Neural progenitor cell (in vitro differentiated cells): ENCODE results near the gene ASTN1.

Experiments used
- EZH2 ChIP-seq: fragments of 200-600 bp; sonication (generic); IDR thresholded peaks from 2 replicates; pipeline ENCODE4 v1.6.1; 2017; ENCODE audit warnings: antibody characterized with exemption, mild to moderate bottlenecking, moderate library complexity
- TF ChIP-seq, protein P1 (sequence below): fragments of 200-600 bp; sonication (generic); IDR thresholded peaks from 2 replicates; pipeline ENCODE4 v1.5.1; 2017; ENCODE audit warnings: antibody characterized with exemption, mild to moderate bottlenecking

DNA sequence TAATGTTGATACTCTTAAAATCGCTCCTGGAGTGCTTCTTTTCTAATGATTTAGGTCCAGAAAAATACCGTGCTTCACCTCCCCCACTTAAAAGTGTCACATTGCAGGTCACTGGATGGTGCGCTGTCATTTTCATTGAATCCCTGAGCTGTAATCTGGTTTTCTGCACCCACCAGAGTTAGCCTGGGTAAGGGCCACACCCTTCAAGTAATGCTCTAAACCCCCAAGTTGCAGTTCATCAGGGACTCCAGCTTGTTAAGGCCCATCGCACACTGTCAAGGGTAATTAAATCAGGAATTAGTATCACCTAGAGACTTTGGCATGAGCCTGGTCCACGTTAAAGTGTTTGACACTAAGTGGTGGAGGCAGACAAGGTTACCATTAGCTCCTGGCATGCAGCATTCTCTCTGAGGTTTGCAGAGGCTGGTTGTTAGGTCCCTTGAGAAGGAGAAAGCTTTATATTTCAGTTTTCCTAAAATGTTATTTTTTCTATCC lies 34.0 kb downstream of the ASTN1 start:
- TF ChIP-seq, protein P1, sequence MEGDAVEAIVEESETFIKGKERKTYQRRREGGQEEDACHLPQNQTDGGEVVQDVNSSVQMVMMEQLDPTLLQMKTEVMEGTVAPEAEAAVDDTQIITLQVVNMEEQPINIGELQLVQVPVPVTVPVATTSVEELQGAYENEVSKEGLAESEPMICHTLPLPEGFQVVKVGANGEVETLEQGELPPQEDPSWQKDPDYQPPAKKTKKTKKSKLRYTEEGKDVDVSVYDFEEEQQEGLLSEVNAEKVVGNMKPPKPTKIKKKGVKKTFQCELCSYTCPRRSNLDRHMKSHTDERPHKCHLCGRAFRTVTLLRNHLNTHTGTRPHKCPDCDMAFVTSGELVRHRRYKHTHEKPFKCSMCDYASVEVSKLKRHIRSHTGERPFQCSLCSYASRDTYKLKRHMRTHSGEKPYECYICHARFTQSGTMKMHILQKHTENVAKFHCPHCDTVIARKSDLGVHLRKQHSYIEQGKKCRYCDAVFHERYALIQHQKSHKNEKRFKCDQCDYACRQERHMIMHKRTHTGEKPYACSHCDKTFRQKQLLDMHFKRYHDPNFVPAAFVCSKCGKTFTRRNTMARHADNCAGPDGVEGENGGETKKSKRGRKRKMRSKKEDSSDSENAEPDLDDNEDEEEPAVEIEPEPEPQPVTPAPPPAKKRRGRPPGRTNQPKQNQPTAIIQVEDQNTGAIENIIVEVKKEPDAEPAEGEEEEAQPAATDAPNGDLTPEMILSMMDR, result no peak
- no peak for TF ChIP-seq EZH2
